ENCODE data around the gene IL11.
"Not testable (repeated sequence)": the region's sequence is repeated elsewhere in the genome, so short reads cannot be mapped to it uniquely, and the experiment has no call there.

The IL11 gene

DNA sequence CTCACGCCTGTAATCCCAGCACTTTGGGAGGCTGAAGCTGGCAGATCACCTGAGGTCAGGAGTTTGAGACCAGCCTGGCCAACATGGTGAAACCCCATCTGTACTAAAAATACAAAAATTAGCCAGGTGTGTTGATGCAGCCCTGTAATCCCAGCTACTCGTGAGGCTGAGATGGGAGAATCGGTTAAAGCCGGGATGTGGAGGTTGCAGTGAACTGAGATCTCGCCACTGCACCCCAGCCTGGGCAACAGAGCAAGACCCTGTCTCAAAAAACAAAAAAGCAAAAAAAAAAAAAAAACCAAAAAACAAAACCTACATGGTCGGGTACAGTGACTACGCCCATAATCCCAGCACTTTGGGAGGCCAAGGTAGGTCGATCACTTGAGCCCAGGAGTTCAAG, 38.9 kb upstream of the IL11 start:
- no CpG with 5 or more reads among the region's 8 CpGs for WGBS (ENCODE audit: extremely low coverage, insufficient coverage, low lambda C conversion rate)
- not testable (repeated sequence) for H4K8ac ChIP-seq (ENCODE audit: low read depth, low read length); H3K23ac ChIP-seq (ENCODE audit: low read length); H3K9ac ChIP-seq (ENCODE audit: low read length); H3K4me3 ChIP-seq (ENCODE audit: low read length); H3K27ac ChIP-seq (ENCODE audit: low read depth, low read length); DNase-seq; H3K27me3 ChIP-seq (ENCODE audit: insufficient read depth, low read length, poor library complexity); H3K4ac ChIP-seq (ENCODE audit: low read depth, low read length); H4K5ac ChIP-seq (ENCODE audit: low read length); H2BK120ac ChIP-seq (ENCODE audit: low read depth, low read length); H3K36me3 ChIP-seq (ENCODE audit: control insufficient read depth, insufficient read depth, low read length); H2BK15ac ChIP-seq (replicated peaks; ENCODE audit: low read depth); H3K4me2 ChIP-seq (ENCODE audit: low read length); H3K18ac ChIP-seq (ENCODE audit: low read length); H3K56ac ChIP-seq (ENCODE audit: low read length); H2AK5ac ChIP-seq (ENCODE audit: low read length); H2BK5ac ChIP-seq (ENCODE audit: low read length)
- H3K79me1 ChIP-seq (ENCODE audit: low read length): peaks cover 13% of the 10 kb centered on the region
- H3K79me2 ChIP-seq (ENCODE audit: control insufficient read depth, insufficient read depth, low read length): peaks cover 24% of the 10 kb centered on the region
- H3K4me1 ChIP-seq (ENCODE audit: control insufficient read depth, low read depth, low read length): peaks cover 10% of the 10 kb centered on the region

DNA sequence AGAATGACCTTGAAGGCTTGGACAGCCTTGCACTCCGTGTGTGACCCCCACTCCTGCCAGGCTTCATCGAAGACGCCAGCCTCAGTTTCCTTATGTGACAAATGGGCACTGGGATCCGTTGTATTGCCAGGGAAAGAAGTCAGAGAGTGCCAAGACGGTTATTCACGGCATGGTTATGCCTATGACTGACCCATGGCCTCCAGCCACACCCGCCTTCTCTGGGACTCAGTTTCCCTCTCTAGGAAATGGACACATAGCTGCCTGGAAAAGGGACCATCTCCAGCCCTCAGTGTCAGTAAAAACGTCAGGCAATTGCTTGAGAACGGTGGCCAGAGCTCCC, 38.2 kb upstream of the IL11 start:
- Histone ChIP-seq H4K5ac (ENCODE audit: low read length) (peak overlapping the region; percentile 84), H3K79me2 (ENCODE audit: control insufficient read depth, insufficient read depth, low read length) (peaks cover 27% of the 10 kb centered on the region), H2BK5ac (ENCODE audit: low read length) (peak overlapping the region; percentile 2), H3K4me2 (ENCODE audit: low read length) (peak overlapping the region; percentile 9), H4K8ac (ENCODE audit: low read depth, low read length) (no peak overlapping the region), H2BK120ac (ENCODE audit: low read depth, low read length) (no peak overlapping the region), H3K9ac (ENCODE audit: low read length) (peak overlapping the region; percentile 48), H2BK15ac (replicated peaks; ENCODE audit: low read depth) (no peak overlapping the region), H3K27me3 (ENCODE audit: insufficient read depth, low read length, poor library complexity) (no peaks in the 10 kb centered on the region), H3K4me1 (ENCODE audit: control insufficient read depth, low read depth, low read length) (peaks cover 10% of the 10 kb centered on the region), H3K4ac (ENCODE audit: low read depth, low read length) (peak overlapping the region; percentile 75), H3K4me3 (ENCODE audit: low read length) (no peak overlapping the region), H3K23ac (ENCODE audit: low read length) (no peak overlapping the region), H3K27ac (ENCODE audit: low read depth, low read length) (peak overlapping the region; percentile 76), H3K18ac (ENCODE audit: low read length) (peak overlapping the region; percentile 24), H2AK5ac (ENCODE audit: low read length) (peak overlapping the region; percentile 5), H3K56ac (ENCODE audit: low read length) (peak overlapping the region; percentile 80), H3K36me3 (ENCODE audit: control insufficient read depth, insufficient read depth, low read length) (peaks cover 9% of the 10 kb centered on the region), H3K79me1 (ENCODE audit: low read length) (peaks cover 13% of the 10 kb centered on the region)
- WGBS (ENCODE audit: extremely low coverage, insufficient coverage, low lambda C conversion rate): no CpG with 5 or more reads among the region's 9 CpGs
- no peak for DNase-seq

DNA sequence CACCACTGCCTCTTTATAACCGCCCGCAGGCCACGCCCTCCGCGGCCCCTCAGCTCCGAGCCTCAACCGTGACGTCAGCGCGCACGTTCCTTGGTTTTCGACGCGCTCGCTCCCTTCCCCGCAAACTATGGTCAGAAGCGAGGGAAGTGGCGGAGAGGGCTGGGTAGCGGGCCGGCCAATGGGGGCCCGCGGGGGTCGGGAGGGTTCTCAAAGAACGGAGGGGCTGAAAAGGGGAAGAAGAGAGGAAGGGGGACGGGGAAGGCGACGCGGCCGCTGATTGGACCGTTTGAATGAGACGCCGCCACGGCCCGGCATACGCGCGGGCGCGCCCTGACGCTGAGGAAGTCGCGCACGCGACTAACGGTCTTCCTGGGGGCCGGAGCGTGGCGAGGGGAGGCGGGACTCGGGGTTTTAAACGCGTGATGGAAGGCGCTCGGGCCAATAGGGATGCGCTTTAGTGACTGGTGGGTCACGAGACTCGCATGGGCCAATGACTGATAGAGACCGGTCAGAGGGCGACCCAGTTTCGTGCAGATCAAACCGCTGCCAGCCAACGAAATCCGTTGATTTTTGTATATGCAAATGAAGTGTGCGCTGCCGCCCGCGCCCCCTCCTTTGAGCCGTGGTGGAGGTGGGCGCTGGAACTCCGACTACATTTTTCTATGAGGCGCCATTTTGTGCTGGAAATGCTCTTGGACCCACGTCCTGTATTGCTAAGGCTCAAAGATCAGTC, 37.7 kb upstream of the IL11 start:
- Histone ChIP-seq H3K36me3 (ENCODE audit: control insufficient read depth, insufficient read depth, low read length) (peaks cover 9% of the 10 kb centered on the region), H4K5ac (ENCODE audit: low read length) (peak overlapping the region; percentile 43), H3K27me3 (ENCODE audit: insufficient read depth, low read length, poor library complexity) (no peaks in the 10 kb centered on the region), H2BK15ac (replicated peaks; ENCODE audit: low read depth) (no peak overlapping the region), H3K56ac (ENCODE audit: low read length) (peak overlapping the region; percentile 97), H3K23ac (ENCODE audit: low read length) (no peak overlapping the region), H3K9ac (ENCODE audit: low read length) (peak overlapping the region; percentile 69), H3K18ac (ENCODE audit: low read length) (peak overlapping the region; percentile 43), H3K4ac (ENCODE audit: low read depth, low read length) (peak overlapping the region; percentile 75), H2AK5ac (ENCODE audit: low read length) (peak overlapping the region; percentile 5), H3K4me2 (ENCODE audit: low read length) (peak overlapping the region; percentile 38), H2BK120ac (ENCODE audit: low read depth, low read length) (peak overlapping the region; percentile 52), H2BK5ac (ENCODE audit: low read length) (peak overlapping the region; percentile 95), H3K4me3 (ENCODE audit: low read length) (no peak overlapping the region), H3K4me1 (ENCODE audit: control insufficient read depth, low read depth, low read length) (peaks cover 10% of the 10 kb centered on the region), H3K27ac (ENCODE audit: low read depth, low read length) (peak overlapping the region; percentile 98), H3K79me2 (ENCODE audit: control insufficient read depth, insufficient read depth, low read length) (peaks cover 28% of the 10 kb centered on the region), H4K8ac (ENCODE audit: low read depth, low read length) (no peak overlapping the region), H3K79me1 (ENCODE audit: low read length) (peaks cover 14% of the 10 kb centered on the region)
- WGBS (ENCODE audit: extremely low coverage, insufficient coverage, low lambda C conversion rate): no CpG with 5 or more reads among the region's 72 CpGs
- peak; percentile 100 for DNase-seq

DNA sequence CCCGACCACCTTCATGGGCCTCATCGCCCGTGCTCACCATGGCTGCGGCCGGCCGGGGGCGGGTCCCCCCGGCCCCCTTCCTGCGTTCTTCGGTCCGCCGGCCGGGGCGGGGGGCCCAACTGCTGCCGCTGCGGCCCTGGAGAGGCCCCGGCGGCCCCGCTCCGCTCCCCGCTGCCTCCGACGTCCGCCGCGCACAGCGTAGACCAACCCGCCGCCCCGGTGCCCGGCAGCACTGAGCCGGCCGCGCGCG, 37.2 kb upstream of the IL11 start, which contains the start of gene UBE2S:
Gene UBE2S (minus strand): TSS at position 239 of the 250 bp plus-strand sequence. CDS start 199 bp downstream, at position 40.
- peak within 1 kb of the TSS; percentile 38 for H3K4me2 ChIP-seq (ENCODE audit: low read length)
- H3K79me1 ChIP-seq (ENCODE audit: low read length): peaks cover 19% of the 10 kb centered on the region

DNA sequence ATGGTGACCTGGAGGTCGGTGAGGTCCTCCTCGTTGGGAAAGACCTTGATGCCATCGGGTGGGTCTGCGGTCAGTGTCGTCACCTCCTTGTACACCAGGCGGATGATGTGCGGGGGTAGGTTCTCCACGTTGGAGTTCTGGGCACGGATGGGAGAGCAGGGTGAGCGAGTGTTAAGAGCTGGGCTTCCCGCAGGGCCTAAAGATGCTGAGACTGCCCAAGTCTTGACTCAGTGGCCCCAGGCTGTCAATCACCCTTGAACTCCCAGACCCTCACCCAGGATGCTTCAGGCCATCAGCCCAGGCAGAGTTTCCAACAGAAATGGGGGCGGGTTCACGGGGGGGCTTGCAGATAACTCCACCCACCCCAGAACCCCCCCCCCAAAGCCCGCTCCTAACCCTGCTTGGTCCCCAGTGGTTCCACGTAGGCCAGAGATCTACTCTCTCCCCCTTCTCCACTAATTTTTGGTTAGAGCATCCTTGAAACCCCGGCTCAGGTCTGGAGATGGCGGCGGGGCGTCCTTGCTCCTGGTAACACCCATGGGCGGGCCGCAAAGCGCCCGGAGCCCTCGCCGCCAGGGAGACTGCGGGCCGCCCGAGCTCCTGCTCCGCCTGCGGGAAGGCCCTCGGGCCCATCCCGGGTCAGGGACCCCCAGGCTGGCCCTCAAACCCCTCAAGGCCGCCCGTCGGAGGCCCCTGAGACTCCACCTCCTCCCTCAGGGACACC, 36.7 kb upstream of the IL11 start:
- no peak overlapping the region for H2BK5ac ChIP-seq (ENCODE audit: low read length)
- H3K79me2 ChIP-seq (ENCODE audit: control insufficient read depth, insufficient read depth, low read length): peaks cover 28% of the 10 kb centered on the region
- WGBS (ENCODE audit: extremely low coverage, insufficient coverage, low lambda C conversion rate): no CpG with 5 or more reads among the region's 35 CpGs
- peak overlapping the region; percentile 91 for H3K23ac ChIP-seq (ENCODE audit: low read length)
- peak overlapping the region; percentile 85 for H3K4ac ChIP-seq (ENCODE audit: low read depth, low read length)
- H3K79me1 ChIP-seq (ENCODE audit: low read length): peaks cover 19% of the 10 kb centered on the region
- peak overlapping the region; percentile 93 for H3K56ac ChIP-seq (ENCODE audit: low read length)
- H3K27ac ChIP-seq (ENCODE audit: low read depth, low read length): peak overlapping the region; percentile 98
- H2BK120ac ChIP-seq (ENCODE audit: low read depth, low read length): peak overlapping the region; percentile 52
- peaks cover 10% of the 10 kb centered on the region for H3K4me1 ChIP-seq (ENCODE audit: control insufficient read depth, low read depth, low read length)
- H3K27me3 ChIP-seq (ENCODE audit: insufficient read depth, low read length, poor library complexity): no peaks in the 10 kb centered on the region
- no peak overlapping the region for H2BK15ac ChIP-seq (replicated peaks; ENCODE audit: low read depth)
- peak overlapping the region; percentile 97 for H3K9ac ChIP-seq (ENCODE audit: low read length)
- DNase-seq: no peak
- H4K8ac ChIP-seq (ENCODE audit: low read depth, low read length): no peak overlapping the region
- peaks cover 13% of the 10 kb centered on the region for H3K36me3 ChIP-seq (ENCODE audit: control insufficient read depth, insufficient read depth, low read length)
- H3K4me3 ChIP-seq (ENCODE audit: low read length): peak overlapping the region; percentile 91
- no peak overlapping the region for H2AK5ac ChIP-seq (ENCODE audit: low read length)
- H3K4me2 ChIP-seq (ENCODE audit: low read length): peak overlapping the region; percentile 3
- peak overlapping the region; percentile 98 for H3K18ac ChIP-seq (ENCODE audit: low read length)
- no peak overlapping the region for H4K5ac ChIP-seq (ENCODE audit: low read length)

More for the DNA sequence above, 37.2 kb upstream of the IL11 start, which contains the start of gene UBE2S:
- Histone ChIP-seq H2AK5ac (ENCODE audit: low read length) (peak within 1 kb of the TSS; percentile 5), H3K56ac (ENCODE audit: low read length) (peak within 1 kb of the TSS; percentile 97), H3K4me3 (ENCODE audit: low read length) (peak within 1 kb of the TSS; percentile 91), H2BK5ac (ENCODE audit: low read length) (peak within 1 kb of the TSS; percentile 95), H3K36me3 (ENCODE audit: control insufficient read depth, insufficient read depth, low read length) (peaks cover 13% of the 10 kb centered on the region), H2BK120ac (ENCODE audit: low read depth, low read length) (peak within 1 kb of the TSS; percentile 52), H3K27ac (ENCODE audit: low read depth, low read length) (peak within 1 kb of the TSS; percentile 98), H3K4ac (ENCODE audit: low read depth, low read length) (peak within 1 kb of the TSS; percentile 85), H3K23ac (ENCODE audit: low read length) (peak within 1 kb of the TSS; percentile 91), H3K18ac (ENCODE audit: low read length) (peak within 1 kb of the TSS; percentile 98), H3K79me2 (ENCODE audit: control insufficient read depth, insufficient read depth, low read length) (peaks cover 28% of the 10 kb centered on the region), H3K4me1 (ENCODE audit: control insufficient read depth, low read depth, low read length) (peaks cover 10% of the 10 kb centered on the region), H3K9ac (ENCODE audit: low read length) (peak within 1 kb of the TSS; percentile 97), H4K5ac (ENCODE audit: low read length) (peak within 1 kb of the TSS; percentile 84)
- WGBS (ENCODE audit: extremely low coverage, insufficient coverage, low lambda C conversion rate): no CpG with 5 or more reads among the region's 36 CpGs
- not testable (repeated sequence) for H2BK15ac ChIP-seq (replicated peaks; ENCODE audit: low read depth); H3K27me3 ChIP-seq (ENCODE audit: insufficient read depth, low read length, poor library complexity); H4K8ac ChIP-seq (ENCODE audit: low read depth, low read length); DNase-seq

Data from mesendoderm (in vitro differentiated cells).